Stimulated activated CD4-positive, alpha-beta T cell treated with anti-CD3 and anti-CD28 coated beads, Interleukin-12 subunit alpha, Interleukin-12 subunit beta, amount 100 ng/mL, for 4 hours (primary cell): ENCODE results near the gene CAVIN1.
A peak's percentile ranks its signal among the peaks of the same experiment; 100 is the strongest.
"Not testable (repeated sequence)": the region's sequence is repeated elsewhere in the genome, so short reads cannot be mapped to it uniquely, and the experiment has no call there.

Experiments
- DNase-seq: peaks from one replicate; pipeline ENCODE4 v3.0.0-alpha.2; 2020

Gene CAVIN1

DNA sequence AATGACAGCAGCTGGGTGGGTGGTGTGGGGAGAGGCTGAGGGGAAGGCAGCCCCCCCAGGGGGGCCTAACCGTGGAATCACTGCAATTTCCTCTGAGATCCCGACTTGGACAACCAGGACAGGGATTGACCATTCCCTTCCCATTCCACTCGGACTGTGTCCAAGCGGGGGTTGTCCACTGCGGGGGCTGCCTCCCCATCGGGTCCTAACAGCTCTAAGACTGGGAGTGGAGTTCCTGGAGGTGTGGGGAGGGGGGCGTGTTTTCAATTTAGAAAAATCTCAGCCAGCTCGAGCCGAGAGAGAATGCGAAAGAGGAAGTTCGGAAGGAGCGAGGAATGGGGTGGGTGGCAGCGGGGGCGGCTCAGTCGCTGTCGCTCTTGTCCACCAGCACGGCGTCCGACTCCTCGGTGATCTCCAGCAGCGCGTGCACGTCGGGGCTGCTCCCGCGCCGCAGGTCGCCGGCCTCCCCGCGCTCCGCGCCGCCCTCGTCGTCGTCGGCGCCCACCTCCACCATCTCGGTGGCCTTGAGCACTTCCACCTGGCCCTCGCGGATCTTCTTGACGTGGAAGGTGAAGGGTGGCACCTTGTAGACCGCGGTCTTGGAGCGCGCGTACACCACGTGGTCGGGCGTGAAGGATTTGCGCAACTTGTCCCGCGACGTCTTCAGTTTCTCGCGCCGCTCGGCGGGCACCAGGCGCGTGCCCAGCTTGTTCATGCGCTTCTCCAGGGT lies 18.6 kb downstream of the CAVIN1 start:
- no peak for DNase-seq

DNA sequence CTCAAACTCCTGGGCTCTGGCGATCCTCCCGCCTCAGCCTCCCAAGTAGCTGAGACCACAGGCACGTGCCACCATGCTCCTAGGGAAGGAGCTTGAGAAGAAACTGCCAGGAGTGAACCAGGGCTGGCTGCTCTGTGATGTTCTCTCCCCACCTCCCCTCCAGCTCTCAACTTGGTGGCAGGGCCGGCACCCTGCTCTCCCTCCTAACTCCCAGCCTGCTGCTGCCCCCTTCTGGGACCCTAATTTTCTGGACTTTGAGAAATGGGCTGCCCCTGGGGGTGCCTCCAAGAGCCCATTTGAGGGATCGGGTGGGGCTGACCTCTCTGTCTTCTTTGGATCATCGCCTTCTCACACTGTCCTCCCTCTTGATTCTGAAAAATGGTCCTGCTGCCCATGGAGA lies 19.9 kb downstream of the CAVIN1 start:
- peak; percentile 51 for DNase-seq

DNA sequence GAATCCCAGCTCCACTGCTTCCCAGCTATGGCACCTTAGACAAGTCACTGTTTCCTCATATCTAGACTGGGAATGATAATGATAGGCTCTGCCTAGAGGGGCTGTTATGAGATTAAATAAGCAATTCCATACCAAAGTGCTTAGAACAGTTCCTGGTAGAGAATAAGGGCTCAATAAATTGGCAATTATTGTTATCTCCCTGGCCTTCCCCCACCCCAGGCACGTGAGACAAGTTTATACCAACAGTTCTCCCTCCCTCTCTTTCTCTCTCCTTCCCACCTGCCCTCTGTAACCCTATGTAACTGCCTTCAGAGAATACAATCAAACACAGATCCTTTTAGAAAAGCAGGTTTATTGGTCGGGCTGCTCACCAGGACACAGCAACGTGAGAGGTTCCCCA lies 20.9 kb downstream of the CAVIN1 start:
- DNase-seq = no peak

DNA sequence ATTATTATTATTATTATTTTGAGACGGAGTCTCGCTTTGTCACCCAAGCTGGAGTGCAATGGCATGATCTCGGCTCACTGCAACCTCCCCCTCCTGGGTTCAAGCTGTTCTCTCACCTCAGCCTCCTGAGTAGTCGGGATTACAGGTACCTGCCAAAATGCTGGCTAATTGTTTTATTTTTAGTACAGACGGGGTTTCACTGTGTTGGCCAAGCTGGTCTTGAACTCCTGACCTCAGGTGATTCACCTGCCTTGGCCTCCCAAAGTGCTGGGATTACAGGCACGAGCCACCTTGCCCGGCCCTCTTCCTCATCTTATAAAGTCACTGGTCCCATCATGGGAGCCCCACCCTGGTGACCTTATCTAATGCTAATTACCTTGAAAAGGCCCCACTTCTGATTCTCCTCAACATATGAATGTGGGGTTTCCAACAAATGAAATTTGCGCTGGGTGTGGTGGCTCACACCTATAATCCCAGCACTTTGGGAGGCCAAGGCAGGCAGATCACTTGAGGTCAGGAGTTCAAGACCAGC lies 22.1 kb downstream of the CAVIN1 start:
- not testable (repeated sequence) for DNase-seq

DNA sequence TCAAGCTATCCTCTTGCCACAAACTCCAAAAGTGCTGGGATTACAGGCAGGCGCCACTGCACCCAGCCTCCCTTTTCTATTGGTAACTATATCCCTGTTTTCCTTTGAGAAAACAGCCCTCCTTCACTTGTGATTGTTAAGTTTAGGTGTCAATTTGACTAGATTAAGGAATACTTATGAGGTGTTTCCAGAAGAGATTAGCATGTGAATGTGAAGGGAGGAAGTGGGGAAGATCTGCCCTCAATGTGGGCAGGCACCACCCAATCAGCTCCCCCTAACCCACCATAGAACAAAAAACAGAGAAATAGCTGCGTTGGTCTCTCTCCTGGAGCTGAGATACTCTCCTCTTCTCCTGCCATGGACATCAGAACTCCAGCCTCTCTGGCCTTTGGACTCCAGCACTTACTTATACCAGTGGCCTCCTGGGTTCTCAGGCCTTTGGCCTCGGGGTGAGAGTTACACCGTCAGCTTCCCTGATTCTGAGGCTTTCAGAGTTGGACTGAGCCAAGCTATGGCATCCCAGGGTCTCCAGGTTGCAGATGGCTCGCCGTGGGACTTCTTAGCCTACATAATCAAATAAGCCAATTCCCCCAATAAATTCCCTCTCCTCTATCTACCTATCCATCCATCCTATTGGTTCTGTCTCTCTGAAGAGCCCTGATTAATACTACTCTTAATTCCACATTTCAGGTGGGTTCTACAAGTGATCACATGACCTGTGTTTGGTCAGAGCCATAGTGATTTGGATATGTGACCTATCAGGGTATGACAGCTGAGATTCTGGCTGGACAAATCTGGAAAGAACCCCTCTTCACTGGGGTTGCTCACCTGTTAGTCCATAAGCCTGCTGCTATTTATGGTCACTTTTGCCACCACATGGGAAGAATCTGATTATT lies 22.9 kb downstream of the CAVIN1 start:
- no peak for DNase-seq

DNA sequence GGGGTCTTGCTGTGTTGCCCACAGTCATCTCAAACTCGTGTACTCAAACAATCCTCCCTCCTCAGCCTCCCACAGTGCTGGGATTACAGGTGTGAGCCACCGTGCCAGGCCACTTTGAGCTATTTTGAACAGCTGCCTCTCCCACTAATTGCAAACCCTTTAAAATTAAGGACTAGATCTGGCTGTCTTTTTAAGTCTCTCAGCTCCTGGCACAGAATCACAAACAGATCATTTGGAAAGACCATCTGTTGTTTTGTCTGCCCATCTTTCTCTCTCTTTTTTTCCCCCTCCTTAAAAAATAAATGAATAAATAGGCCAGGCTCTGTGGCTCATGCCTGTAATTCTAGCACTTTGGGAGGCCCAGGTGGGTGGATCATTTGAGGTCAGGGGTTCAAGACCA lies 23.9 kb downstream of the CAVIN1 start:
- no peak for DNase-seq

DNA sequence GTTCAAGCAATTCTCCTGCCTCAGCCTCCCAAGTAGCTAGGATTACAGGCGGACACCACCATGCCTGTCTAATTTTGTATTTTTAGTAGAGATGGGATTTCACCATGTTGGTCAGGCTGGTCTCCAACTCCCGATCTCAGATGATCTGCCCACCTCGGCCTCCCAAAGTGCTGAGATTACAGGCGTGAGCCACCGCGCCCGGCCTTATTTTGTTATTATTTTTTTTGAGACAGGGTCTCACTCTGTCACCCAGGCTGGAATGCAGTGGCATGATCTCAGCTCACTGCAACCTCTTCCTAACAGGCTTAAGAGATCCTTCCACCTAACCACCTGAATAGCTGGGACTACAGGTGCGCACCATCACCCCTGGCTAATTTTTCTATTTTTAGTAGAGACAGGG lies 27.5 kb downstream of the CAVIN1 start:
- not testable (repeated sequence) for DNase-seq

DNA sequence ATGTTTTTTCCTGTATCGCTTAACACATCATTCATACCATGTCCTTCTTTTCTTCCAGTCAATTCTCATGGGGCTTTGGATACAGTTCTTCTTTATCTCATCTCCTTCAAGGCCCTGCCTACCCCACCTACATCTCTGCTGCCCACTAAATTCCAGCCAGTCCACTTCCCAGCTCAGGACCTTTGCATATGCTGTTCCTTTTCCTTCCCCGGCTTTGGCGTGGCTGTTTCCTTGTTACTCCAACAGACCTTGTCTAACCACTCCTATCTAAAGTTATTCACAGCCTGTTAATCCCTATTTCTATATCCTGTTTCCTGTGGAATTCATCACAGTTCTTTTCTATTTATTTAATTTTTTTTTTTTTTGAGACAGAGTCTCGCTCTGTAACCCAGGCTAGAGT lies 28.2 kb downstream of the CAVIN1 start:
- no peak for DNase-seq

DNA sequence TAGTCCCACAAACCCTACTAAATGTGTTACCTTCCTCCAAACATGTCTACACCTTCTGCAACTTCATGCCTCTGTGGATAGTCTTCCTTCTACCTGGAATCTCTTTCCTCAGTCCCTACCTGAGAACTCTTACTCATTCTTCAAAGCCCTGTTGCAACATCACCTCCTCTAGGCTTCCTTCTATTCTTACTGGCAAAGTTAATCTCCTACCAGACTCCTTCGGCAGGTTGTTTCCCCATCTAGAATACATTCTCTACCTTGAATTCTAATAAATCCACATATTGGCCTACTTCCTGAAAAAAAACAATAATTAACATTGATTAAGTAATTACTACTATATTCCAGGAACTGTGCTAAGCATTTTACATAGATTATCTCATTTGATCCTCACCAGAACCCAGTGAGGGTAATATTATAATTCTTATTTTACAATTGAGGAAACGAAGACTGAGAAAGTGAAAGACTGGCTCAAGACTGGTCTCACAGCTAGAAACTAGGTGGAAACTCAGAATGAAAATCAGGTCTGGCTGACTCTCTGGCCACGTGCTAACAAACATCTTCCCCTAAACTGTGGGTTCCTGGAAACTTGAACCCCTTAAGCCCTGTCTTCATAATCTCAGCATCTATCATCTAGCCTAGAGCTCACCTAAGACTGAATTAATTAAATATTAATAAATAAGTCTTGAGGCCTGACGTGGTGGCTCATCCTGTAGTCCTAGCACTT lies 30.2 kb downstream of the CAVIN1 start:
- no peak for DNase-seq

DNA sequence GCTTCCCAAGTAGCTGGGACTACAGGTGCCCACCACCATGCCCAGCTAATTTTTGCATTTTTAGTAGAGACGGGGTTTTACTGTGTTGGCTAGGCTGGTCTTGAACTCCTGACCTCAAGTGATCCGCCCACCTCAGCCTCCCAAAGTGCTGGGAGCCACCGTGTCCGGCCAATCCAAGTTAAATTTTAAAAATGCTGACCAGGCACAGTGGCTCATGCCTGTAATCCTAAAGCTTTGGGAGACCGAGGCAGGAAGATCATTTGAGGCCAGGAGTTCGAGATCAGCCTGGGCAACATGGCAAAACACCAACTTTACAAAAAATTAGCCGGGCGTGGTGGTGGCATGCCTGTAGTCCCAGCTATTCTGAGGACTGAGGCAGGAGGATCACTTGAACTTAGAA lies 31.6 kb downstream of the CAVIN1 start:
- DNase-seq = not testable (repeated sequence)

DNA sequence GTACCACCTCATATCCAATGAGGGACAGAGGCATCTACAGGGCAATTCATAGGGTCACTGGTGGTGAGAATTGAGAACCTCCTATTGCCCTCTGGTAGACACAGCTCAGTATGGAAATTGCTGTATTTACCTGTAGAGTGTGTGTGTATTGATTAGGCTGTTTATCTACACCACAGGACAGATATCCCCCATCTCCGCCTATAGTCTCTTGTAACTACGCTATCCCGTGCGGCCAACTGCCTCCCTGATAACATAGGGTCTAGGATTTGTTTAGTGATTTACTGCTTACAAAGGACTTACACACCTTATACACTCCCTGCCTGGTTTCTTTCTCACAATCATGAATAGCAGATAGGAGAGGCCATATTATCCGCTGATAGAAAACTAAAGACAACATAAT lies 33.2 kb downstream of the CAVIN1 start:
- DNase-seq = no peak

DNA sequence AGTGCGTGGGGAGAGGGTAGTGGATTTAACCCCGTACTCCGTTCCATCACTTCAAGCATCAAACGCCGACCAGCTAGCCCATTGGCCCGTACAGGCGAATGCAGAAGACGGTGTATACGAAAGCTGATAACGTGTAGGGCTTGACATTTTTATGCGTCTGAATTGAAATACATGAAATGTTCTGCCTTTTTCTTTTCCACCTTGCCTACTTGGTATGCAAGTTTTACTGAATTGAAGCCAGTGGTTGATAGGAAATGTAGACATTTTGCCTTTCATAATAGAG lies 34.0 kb downstream of the CAVIN1 start:
- DNase-seq = no peak

DNA sequence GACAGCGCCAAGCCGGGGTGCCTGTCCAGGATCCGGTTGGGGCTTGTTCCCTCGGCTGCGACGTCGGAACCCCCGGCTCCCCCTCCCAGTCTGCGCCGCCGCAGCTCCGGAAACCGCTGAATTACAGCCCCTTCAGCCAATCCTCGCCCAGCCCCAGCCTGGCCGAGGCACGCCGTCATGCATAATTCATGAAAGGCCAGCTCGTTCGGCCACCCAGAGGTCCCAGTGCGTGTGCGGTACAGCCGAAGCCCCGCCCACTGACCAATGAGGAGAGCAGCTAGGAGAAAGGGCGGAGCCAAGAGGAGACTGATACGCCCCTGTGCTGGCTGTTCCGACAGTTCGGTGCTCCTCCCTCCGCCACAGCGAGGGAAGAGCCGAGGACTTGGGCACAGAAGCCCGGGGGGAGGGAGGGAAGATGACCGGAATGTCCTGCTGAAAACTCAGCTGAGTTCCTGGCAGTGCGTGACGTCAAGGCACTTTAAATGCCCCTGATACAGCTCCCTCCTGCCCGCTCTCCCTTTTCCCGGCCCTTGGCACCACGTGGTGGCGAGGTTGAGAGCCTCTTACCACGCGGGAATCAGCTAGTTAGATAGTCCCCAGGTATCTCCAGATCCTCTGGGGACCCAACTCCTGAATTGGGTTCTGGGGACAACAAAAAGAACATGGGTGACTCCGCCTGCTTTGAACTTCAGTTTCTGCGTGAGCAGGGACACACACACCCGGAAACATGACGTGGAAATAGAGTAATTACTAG lies 34.5 kb downstream of the CAVIN1 start, which contains the start of gene STAT3:
Gene STAT3, minus strand, starts transcription at position 62 of the 754 bp plus-strand sequence. CDS start 39,926 bp downstream, outside the sequence.
- peak; percentile 100 for DNase-seq

DNA sequence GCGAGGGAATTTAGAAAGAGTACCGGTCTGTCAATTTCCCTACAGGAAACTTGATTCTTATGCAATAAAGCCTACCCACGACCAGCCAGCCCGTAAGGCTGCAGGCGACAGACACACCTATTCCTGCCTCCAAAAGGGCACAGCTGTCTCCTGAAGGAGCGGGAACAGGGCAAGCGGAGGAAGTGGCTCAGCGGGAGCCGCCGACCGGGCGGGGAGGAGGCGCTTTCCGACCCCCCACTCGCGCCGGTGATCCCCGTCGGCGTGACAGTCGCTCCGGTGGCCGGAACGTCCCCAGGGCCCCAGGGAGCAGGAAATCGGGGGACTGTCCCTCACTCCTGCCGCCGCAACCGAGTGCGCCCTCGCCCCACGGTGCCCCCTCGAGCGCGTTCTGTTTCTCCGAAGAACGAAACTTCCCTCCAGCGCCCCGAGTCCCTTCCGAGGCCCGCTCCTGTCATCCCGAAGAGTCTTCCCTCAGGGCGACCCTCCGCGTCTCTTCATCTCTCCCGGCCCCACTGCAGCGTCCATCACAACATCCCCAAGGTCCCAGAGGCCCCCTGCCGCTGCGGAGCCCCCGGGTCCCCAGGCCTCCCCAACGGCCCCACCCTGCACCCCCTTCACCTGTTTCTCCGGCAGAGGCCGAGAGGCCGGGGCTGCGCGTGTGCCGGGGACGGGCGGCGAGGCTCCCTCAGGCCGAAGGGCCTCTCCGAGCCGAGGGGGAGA lies 35.2 kb downstream of the CAVIN1 start:
- DNase-seq = peak; percentile 28

DNA sequence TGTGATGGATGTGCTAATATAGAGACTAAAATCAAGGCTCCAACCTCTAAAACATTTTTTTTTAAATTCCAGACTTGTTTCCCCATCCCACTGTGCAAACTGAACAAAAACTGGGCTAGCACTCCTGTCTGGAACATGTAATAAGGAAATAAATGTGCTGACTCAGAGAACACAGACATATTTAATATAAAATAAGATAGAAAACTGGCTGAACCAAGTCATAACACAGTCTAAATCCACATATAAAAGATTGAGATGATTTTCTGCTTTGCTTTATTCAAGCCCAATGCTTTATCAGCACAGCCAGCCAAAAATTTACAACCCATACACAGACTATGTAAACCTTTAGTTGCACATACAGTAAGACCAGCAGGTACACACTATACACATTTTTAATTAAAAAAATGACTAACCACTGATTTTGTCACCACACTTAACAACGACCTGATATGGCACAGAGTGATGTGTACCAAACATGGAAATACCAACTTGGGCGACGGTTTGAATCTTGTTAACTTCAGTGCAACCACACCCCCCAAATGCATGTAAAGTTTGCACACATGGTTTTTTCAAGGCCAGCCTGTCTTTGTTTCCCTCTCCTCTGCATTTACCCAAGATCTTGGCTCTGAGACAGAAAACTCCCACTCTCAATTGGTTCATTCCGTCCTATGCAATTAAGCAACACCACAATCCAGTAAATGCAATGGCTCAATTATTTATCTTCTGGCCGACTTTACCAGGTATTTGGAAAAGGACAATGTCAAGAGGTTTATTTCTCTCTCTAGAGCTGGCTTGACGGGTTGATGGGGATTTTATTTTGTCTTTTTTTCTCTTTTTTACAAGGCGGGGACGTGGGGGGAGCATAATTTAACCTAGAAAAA lies 36.0 kb downstream of the CAVIN1 start:
- no peak for DNase-seq

DNA sequence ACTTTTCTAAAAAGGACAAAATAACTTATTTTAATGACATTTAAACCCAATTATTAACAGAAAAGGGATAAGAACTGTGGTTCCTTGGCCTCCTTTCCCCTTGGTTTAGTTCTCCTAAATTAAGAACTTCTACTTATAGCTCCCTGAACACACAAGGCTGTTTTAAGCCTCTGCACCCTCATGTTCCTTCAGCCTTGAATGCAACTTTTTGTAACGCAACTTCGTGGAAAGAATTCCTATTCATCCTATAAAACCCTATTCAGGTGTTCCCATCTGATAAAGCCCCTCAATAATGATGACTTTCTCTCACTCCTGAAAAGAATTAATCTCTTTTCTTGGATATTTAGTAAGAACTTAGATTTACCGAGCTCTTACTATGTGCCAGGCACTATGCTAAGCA lies 41.2 kb downstream of the CAVIN1 start:
- no peak for DNase-seq

DNA sequence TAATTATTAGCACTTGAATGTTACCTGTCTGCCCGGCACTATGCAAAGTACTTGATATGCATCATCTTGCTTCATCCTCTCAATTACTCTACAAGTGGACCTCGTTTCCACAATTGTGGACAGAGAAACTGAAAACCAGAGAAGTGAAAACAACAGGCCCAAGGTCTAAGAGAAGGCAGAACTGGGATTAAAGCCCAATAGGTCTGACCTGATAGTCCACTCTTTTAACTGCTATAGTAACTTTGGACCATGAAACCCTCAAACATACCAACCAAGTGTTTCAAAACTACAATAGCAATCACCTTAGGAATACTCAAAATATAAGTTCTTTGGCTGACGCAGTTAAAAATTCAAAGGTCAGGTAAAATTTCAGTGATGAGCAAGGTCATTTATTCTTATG lies 42.1 kb downstream of the CAVIN1 start:
- no peak for DNase-seq

DNA sequence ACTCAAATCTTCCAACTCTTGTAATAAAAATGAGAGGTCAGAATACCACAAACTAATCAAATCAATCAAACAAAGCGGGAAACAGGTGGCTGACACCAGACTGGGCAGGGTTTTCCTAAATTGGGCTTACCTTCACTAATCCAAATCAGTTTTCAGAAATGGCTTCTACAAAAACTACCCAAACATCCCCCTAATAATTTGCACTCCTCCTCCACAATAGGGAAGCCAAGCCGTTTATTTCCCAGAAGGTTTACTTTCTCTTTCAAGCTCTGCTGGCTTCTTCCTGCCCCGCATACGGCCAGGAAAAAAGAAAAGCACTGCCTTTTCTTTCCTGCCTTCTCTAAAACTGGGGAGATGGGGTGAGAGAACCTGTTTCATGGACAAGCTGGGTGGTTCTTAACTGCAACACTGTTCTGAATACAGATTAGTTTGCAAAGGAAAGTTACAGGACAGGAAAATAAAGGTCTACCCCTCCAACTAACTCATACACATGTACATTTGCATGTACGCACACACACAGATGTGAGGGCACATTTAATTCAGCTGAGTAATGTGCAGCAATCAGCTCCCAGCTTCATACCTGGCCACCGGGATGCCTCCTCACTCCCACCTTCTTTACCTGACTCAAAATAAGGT lies 44.0 kb downstream of the CAVIN1 start:
- no peak for DNase-seq

DNA sequence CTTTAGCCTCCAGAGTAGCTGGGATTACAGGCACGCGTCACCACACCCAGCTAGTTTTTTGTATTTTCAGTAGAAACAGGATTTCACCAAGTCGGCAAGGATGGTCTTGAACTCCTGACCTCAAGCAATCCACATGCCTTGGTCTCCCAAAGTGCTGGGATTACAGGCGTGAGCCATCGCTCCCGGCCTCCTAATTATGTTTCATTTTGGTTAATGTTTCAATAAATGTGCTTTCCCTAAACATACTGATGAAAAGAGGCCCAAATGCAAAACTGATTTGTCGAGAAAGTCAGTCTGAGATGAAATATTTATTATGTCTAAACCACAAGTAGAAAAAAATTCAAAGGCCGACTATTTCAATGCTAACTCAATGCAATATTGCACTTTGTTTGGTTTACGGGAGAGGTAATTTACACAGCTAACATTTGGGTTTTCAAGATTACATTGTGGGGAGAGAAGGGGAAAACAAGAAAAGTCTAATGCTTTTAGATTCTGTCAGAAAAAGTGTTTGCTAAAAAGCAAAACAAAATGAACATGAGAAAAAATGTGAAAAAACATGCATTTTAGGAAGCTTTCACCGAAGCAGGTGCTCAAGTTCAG lies 44.6 kb downstream of the CAVIN1 start:
- DNase-seq = no peak

DNA sequence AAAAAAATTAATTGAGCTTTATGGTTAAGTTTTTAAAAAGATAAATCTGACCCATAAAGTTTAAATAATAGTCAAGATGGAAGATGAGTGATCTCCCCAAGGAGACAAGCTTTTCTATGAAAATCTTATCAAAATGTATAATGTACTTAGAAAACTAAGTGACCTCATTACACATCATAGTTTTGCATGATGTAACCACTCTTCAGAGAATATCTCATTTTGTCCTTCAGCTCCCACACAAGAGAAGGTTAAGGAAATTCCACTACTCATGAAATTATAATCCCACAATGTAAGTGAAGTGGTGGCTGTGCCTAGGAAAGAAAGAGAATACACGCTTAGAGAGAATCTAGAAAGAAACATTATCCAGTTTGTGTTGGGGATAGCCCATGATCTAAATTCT lies 49.2 kb downstream of the CAVIN1 start:
- DNase-seq = no peak
